HG02840 (cell line): Measurements from ENCODE around the gene ZNF668.
"Not testable (repeated sequence)": the region's sequence is repeated elsewhere in the genome, so short reads cannot be mapped to it uniquely, and the experiment has no call there.

Experiments
- ATAC-seq: cut with Tn5 transposase; IDR thresholded peaks from one replicate; pipeline ENCODE4 v1.9.1; 2021; ENCODE audit warnings: mild to moderate bottlenecking, moderate library complexity, moderate number of reproducible peaks; ENCODE audit not compliant: unreplicated experiment, low FRiP score

ZNF668 gene

GRCh38 chr16:31100876-31101641 is 27.0 kb upstream of the ZNF668 start:
- ATAC-seq, result not testable (repeated sequence)

- ATAC-seq, result no peak
These were observed 26.0 kb upstream of the ZNF668 start for GRCh38 chr16:31099860-31100638.

GRCh38 chr16:31094424-31095120 is 20.5 kb upstream of the ZNF668 start, which contains the start of gene VKORC1:
TSS of gene VKORC1 (minus strand) at chr16:31094797. CDS start at chr16:31094729, 68 bp downstream.
- ATAC-seq, result peak; percentile 73

GRCh38 chr16:31094088-31094423 is 20.0 kb upstream of the ZNF668 start:
- ATAC-seq, result no peak

- ATAC-seq, result no peak
These were observed 19.2 kb upstream of the ZNF668 start for GRCh38 chr16:31093132-31093703.

GRCh38 chr16:31092330-31092729 is 18.3 kb upstream of the ZNF668 start:
- ATAC-seq, result no peak

- ATAC-seq, result no peak
These were observed 16.5 kb upstream of the ZNF668 start for GRCh38 chr16:31090540-31090939.

GRCh38 chr16:31089199-31089598 is 15.2 kb upstream of the ZNF668 start:
- no peak for ATAC-seq

- ATAC-seq, result no peak
These were observed 14.6 kb upstream of the ZNF668 start, which contains the start of gene PRSS53 for GRCh38 chr16:31088459-31089183. TSS of gene PRSS53 (minus strand) at chr16:31088943. CDS start at chr16:31088809, 134 bp downstream.

- no peak for ATAC-seq
These were observed 13.9 kb upstream of the ZNF668 start for GRCh38 chr16:31087971-31088370.

- no peak for ATAC-seq
These were observed 13.4 kb upstream of the ZNF668 start for GRCh38 chr16:31087481-31087880.

- ATAC-seq, result no peak
These were observed 12.5 kb upstream of the ZNF668 start for GRCh38 chr16:31086629-31086906.

GRCh38 chr16:31085873-31086628 is 12.0 kb upstream of the ZNF668 start:
- ATAC-seq, result no peak

- ATAC-seq, result no peak
These were observed 11.4 kb upstream of the ZNF668 start for GRCh38 chr16:31085411-31085810.

- no peak for ATAC-seq
These were observed 10.7 kb upstream of the ZNF668 start for GRCh38 chr16:31084584-31085302.

- ATAC-seq, result no peak
These were observed 9.9 kb upstream of the ZNF668 start for GRCh38 chr16:31083981-31084380.

- no peak for ATAC-seq
These were observed 9.5 kb upstream of the ZNF668 start for GRCh38 chr16:31083556-31083955.

GRCh38 chr16:31083081-31083480 is 9.0 kb upstream of the ZNF668 start:
- ATAC-seq, result no peak
